GM18502 (cell line): Measurements from ENCODE around the gene MYO1A.
"Not testable (repeated sequence)": the region's sequence is repeated elsewhere in the genome, so short reads cannot be mapped to it uniquely, and the experiment has no call there.

Experiments used
- ATAC-seq: cut with Tn5 transposase; IDR thresholded peaks from one replicate; pipeline ENCODE4 v1.9.1; 2021; ENCODE audit warnings: mild to moderate bottlenecking; ENCODE audit not compliant: unreplicated experiment, poor library complexity

The MYO1A gene

GRCh38 chr12:56996793-56997545 lies 53.0 kb downstream of the MYO1A start:
- ATAC-seq: no peak

GRCh38 chr12:56995930-56996496 lies 53.9 kb downstream of the MYO1A start:
- ATAC-seq: no peak

GRCh38 chr12:56995201-56995929 lies 54.6 kb downstream of the MYO1A start:
- ATAC-seq: no peak

- no peak for ATAC-seq
Observed at GRCh38 chr12:56994231-56994746, 55.6 kb downstream of the MYO1A start.

GRCh38 chr12:56993346-56993745 lies 56.6 kb downstream of the MYO1A start:
- ATAC-seq: no peak

GRCh38 chr12:56991319-56992246 lies 58.3 kb downstream of the MYO1A start:
- ATAC-seq: no peak

- no peak for ATAC-seq
Observed at GRCh38 chr12:56990648-56991318, 59.1 kb downstream of the MYO1A start.

- no peak for ATAC-seq
Observed at GRCh38 chr12:56989861-56990610, 59.9 kb downstream of the MYO1A start.

- ATAC-seq: no peak
Observed at GRCh38 chr12:56988207-56988739, 61.7 kb downstream of the MYO1A start.

GRCh38 chr12:56987551-56988053 lies 62.3 kb downstream of the MYO1A start:
- peak; percentile 69 for ATAC-seq

GRCh38 chr12:56987011-56987410 lies 62.9 kb downstream of the MYO1A start:
- no peak for ATAC-seq

- ATAC-seq: not testable (repeated sequence)
Observed at GRCh38 chr12:56985714-56986113, 64.2 kb downstream of the MYO1A start.

GRCh38 chr12:56983386-56983785 lies 66.5 kb downstream of the MYO1A start:
- ATAC-seq: no peak

- ATAC-seq: not testable (repeated sequence)
Observed at GRCh38 chr12:56982578-56983236, 67.2 kb downstream of the MYO1A start.

GRCh38 chr12:56980941-56981530 lies 68.9 kb downstream of the MYO1A start:
- no peak for ATAC-seq

- no peak for ATAC-seq
Observed at GRCh38 chr12:56980268-56980667, 69.7 kb downstream of the MYO1A start.

- ATAC-seq: no peak
Observed at GRCh38 chr12:56979628-56980027, 70.3 kb downstream of the MYO1A start.
